Activated CD4-positive, alpha-beta T cell treated with anti-CD3 and anti-CD28 coated beads, Interleukin-2, amount 50 U/mL, for 24 hours (primary cell): ENCODE results near the gene HSPB8.

ENCODE experiments used
- DNase-seq, 2 donors: peaks; one replicate each; pipeline ENCODE4 v3.0.0-alpha.2; 2020; ENCODE audit warnings: low read depth in 1 of 2, low spot score in 1 of 2

Gene HSPB8, protein sequence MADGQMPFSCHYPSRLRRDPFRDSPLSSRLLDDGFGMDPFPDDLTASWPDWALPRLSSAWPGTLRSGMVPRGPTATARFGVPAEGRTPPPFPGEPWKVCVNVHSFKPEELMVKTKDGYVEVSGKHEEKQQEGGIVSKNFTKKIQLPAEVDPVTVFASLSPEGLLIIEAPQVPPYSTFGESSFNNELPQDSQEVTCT

DNA sequence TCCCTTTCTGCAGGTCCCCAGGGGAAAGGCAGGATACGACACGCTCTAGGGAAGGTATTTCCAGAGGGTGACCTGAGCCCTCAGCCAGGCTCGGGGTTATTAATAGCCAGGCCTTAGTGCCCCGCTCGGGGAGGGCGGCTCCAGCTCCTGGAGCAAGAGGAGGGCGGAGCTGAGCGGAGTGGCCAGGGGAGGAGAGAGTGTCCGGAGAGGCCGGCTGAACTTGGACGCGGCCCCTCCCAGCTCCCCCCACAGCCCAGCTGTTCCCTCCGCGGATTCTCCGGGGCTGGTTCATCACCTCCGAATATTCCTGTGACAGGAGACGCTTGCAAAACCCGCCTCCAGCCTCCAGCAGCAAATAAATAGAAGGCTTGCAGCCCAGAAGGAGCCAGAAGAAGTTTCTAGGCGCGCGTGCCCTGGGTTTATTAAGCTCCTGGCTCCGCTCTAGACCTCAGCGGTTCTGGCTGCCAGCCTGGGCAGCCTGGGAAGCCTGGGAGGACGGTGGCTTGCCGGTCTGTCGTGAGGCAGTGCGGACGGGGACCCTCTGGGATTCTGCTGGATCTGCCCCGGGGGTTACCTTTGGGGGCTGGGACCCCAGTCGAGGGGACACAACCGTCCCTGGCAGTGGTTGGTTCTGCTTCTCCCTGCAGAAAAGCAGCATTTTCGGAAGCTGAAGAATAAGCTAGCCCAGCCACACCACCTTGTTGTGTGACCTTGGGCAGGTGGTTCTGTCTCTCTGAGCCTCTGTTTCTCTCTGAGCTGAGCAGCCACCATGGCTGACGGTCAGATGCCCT, at the start of gene HSPB8:
Gene HSPB8 (plus strand): TSS at position 388 of the 791 bp plus-strand sequence. CDS start 382 bp downstream, at position 770.
- no peak for DNase-seq

DNA sequence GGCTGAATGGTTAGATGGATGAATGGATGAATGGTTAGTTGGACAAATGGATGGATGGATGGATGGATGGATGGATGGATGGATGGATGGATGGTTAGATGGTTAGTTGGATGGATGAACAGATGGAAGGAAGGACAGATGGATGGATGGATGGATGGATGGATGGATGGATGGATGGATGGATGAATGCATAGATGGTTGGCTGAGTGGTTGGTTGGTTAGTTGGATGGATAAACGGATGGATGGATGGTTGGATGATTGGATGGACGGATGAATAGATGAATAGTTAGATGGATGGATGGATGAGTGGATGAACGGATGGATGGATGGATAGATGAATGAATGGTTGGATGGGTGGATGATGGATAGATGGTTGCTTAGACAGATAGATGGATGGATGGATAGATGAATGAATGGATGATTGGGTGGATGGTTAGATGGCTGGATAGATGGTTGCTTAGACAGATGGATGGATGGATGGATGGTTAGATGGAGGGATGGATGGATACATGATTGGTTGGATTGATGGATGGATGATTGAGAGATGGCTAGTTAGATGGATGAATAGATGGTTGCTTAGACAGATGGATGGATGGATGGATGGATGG, 48.8 kb upstream of the HSPB8 start:
- no peak for DNase-seq

GRCh38 chr12:119130523-119130922, 48.2 kb upstream of the HSPB8 start:
- DNase-seq = no peak

GRCh38 chr12:119134284-119135072, 44.3 kb upstream of the HSPB8 start:
- no peak for DNase-seq

DNA sequence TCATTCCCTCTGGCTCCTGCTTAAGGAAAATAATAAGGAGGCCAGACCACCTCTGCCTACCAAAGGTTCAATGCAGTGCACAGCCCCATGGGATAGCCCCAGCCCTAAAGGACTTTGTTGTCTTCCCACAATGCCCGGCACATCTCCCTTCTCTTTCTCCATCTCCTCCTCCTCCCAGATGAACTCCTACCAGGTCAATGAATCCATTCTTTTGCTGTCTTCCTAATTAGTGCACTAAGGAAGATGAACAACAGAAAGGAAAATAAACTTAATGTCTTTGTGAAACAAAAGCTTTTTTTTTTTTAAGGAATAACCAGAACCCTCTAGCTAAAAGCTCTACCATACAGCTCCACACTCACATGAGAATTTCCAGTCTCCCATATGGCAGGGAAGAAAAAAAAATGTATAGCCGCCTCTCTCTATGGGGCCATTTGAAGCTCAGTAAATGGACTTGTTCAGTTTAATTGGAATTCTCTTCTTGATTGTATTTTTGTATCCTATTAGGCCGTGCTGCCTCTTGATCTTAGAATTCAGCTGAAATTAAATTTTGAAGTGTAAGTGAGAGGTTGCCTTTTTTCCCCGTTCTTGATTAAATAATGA, 41.8 kb upstream of the HSPB8 start:
- no peak for DNase-seq

DNA sequence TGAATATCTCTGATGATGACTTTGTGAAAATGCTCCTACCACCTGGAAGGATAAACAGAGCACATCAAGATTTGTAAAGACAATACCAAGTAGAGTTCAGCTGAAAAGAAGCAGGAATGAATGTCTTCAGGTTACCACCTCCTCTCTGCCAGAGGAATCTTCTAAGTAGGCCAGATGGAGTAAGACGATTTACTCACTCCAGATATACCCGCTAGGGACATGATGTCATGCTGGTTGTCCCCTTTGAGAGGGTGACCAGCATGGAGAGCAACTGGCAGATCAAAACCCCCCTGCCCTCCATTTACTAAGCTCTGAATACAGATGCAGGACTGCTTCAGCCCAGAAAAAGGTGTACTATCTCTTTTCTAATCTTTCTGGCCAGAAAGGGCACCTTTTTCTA, 39.3 kb upstream of the HSPB8 start:
- no peak for DNase-seq

DNA sequence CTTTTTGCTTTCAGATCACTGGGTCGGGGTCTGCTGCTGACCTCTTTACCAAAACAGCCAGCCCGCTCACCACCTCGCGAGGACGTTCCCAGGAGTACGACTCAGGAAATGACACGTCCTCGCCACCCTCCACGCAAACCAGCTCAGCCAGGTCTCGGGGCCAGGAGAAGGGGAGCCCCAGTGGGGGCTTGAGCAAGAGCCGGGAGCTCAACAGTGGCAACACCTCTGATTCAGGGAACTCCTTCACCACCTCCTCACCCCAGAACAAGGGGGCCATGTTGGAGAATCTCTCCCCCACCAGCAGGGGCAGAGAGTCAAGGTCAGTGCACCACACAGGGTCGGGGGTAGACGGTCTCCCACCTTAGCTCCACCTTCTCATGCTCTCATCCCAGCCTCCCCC, 33.4 kb upstream of the HSPB8 start:
- no peak for DNase-seq

DNA sequence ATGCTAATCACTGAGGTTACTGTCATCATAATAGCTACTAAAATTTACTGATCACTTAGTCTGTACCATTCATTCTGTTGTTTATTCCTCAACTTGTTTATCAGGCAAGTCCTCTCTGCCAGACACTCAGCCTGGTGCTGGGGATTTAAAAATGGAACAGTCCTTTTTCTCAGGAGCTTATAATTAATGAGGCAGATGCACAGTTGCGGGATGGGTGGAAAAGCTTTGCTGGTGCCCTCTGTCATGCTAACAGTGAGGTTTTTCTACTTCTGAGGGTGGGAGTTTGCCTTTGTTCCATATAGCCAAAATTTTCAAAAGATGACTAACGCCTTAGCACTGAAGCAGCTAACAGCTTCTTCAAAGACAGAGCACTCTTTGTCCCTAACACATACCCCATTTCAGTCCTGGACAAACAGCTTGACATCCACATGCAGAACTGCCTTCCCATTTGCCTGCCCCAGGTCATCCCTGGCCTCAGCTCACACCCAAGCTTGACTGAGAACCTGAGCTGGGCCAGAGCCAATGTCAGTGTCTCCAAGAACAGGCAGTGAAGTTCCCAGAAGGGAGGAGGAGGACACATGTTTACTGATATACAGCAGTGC, 30.8 kb upstream of the HSPB8 start:
- DNase-seq = no peak

DNA sequence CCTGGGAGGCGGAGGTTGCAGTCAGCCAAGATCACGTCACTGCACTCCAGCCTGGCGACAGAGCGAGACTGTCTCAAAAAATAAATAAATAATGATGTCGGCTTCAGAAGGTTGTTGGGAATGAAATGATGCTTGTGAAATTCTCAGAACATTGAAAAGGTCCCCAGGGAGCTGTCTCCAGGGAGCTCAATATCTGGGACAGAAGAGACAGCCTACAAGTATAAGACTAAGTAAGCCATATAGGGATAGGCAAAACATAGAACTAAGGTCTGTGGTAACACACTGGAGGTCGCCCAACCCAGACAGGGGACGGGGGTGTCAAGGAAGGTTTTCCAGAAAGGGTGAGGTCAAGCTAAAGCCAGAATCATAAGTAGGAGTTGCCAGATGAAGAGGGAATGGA, 29.5 kb upstream of the HSPB8 start:
- DNase-seq = no peak

DNA sequence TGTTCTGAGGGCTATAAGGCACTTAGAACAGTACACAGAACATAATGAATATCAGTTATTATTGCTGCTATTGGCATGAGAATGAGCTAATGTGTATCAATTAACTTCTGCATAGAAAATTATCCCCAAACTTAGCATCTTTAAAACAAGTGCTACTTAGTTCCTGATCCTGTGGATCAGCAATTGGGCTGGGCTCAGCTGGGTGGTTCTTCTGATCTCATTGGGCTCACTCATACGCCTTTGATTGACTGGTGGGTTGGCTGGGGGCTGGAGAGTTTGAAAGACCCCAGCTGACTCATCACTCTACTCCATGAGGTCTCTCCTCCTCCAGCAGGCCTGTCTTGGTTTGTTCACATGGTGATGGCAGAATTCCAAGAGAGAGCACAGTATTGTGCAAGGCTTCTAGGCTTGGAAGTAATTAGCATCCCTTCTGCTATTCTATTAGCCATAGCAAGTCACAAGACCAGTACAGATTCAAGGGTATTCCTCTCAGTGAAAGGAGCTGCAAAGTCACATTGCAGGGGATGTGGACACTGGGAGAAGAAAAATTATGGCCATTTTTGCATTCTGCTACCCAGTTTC, 27.2 kb upstream of the HSPB8 start:
- no peak for DNase-seq

DNA sequence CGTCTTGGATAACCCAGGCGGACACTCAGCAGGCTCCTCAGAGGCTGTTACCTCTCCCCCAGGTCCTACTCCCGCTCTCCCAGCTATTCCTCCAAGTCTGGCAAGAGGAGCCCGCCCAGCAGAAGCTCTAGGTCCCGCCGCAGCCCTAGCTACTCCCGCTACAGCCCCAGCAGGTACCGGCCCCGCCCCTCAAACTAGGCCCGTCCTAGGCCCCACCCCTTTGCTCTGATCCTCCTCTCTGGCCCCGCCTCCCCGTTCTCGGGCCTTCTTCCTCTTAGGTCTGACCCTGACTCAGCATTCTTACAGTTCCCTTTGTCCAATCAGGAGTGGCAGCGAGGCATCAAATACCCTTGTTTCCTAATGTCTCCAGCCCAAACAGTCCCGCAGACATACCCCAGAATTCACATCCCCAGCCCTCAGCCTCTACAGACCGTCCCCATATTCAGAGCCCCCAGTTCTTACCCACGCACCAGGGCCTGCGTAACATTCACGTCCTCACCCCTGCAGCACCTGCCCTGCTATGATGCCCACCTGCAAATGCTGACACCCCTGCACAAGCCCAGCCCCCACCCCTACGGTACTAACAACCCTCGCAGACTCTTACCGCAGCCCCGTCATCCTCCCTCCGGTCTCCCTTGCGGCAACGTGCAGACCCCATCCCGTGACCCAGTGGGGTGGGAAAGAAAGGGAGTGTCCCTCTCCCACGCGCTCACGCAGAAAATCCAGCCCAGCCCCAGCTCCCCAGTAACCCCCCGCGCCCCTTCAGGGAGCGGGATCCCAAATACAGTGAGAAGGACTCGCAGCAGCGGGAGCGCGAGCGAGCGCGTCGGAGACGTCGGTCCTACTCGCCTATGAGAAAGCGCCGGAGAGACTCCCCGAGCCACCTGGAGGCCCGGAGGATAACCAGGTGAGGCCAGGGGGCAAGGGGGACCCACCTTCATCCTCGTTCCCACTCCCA, 25.0 kb upstream of the HSPB8 start:
- DNase-seq = no peak

DNA sequence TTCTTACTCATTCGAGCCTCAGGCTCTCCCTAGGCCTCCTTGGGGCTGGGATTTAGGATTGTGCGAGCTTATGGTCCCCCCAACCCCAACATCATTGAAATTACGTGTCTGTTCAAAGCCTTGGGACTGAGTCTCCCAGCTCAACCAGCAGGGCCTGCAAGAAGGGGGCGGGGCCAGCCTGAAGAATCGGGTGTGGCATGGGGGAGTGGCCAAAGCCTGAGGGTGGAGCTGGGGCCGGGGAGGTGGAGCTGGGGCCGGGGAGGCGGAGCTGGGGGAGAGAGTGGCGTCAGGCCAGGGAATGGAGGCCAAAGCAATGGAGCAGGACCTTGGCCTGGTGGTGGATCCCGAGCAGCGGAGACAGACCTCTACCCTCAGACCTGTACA, 24.3 kb upstream of the HSPB8 start:
- DNase-seq = no peak

GRCh38 chr12:119156401-119157044, 22.2 kb upstream of the HSPB8 start:
- no peak for DNase-seq

- DNase-seq = no peak
Measured at GRCh38 chr12:119157528-119157927, 21.2 kb upstream of the HSPB8 start.

- DNase-seq = no peak
Measured at GRCh38 chr12:119157978-119158377, 20.8 kb upstream of the HSPB8 start.

- no peak for DNase-seq
Measured at GRCh38 chr12:119158402-119158801, 20.3 kb upstream of the HSPB8 start.

- DNase-seq = no peak
Measured at GRCh38 chr12:119159844-119160243, 18.9 kb upstream of the HSPB8 start.

- DNase-seq = no peak
Measured at GRCh38 chr12:119167902-119168301, 10.8 kb upstream of the HSPB8 start.

DNA sequence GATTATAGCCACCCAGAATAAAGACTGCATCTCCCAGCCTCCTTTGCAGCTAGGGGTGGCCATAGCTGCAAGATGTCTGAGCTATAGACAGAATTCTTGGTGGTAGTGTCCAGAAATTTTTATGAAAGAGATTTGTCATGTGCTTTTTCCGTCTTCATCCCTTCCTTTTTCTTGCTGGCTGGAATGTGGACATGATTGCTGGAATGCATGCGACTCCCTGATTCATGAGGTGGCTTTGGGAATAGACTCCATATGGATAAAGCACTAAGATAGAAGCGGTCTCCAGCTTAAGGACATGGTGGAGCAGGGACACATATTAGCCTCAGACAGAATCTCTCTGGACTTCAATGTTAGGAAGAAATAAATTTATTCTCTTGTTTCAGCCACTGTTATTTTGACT, 10.0 kb upstream of the HSPB8 start:
- no peak for DNase-seq
